Suprapubic skin (tissue), 4 donors: ENCODE measurements around the gene PITPNM3.

Experiments used
- CTCF ChIP-seq, 2 donors: fragments of 200-600 bp in 1 of 2; fragments of 450-650 bp in 1 of 2; sonication (generic) in 1 of 2; IDR thresholded peaks; one replicate each; pipeline ENCODE4 v1.5.1; 2016 to 2019; ENCODE audit warnings: antibody characterized with exemption in 2 of 2, mild to moderate bottlenecking in 1 of 2, moderate library complexity in 1 of 2
- EP300 ChIP-seq: sonication (generic); formaldehyde crosslinking; IDR thresholded peaks from one replicate; pipeline ENCODE4 v1.6.1; 2017; ENCODE audit warnings: antibody characterized with exemption
- POLR2A ChIP-seq, 2 donors: fragments of 450-650 bp; IDR thresholded peaks; one replicate each; pipeline ENCODE4 v1.6.1; 2017; ENCODE audit warnings: antibody characterized with exemption in 2 of 2, mild to moderate bottlenecking in 2 of 2, moderate library complexity in 2 of 2
- POLR2AphosphoS5 ChIP-seq, 3 donors: sonication (generic); formaldehyde crosslinking; IDR thresholded peaks; one replicate each; pipeline ENCODE4 v1.6.1; 2017; ENCODE audit warnings: antibody characterized with exemption in 3 of 3

GRCh38 chr17:6605142-6605541, 48.8 kb upstream of the PITPNM3 start:
- TF ChIP-seq CTCF (IDR thresholded peaks at IDR 0.05) (no peak), EP300 (no peak), POLR2A (IDR thresholded peaks at IDR 0.05) (no peak), POLR2AphosphoS5 (IDR thresholded peaks at IDR 0.05) (no peak)
